Epithelial cell of esophagus (primary cell): Measurements from ENCODE around the gene H1-8.
A peak's percentile ranks its signal among the peaks of the same experiment; 100 is the strongest.

ENCODE experiments used
- DNase-seq: peaks from one replicate; pipeline ENCODE4 v3.0.0; 2010; ENCODE audit warnings: low read depth
- H3K4me3 ChIP-seq: 2 replicates; pipeline ENCODE4 v1.5.1; 2011; ENCODE audit warnings: mild to moderate bottlenecking, low read length, control low read depth
- TF ChIP-seq, protein P1 (sequence below): IDR thresholded peaks from 2 replicates; pipeline ENCODE4 v1.5.1; 2011; ENCODE audit warnings: low read depth, mild to moderate bottlenecking, low read length, control low read depth, inconsistent platforms; ENCODE audit not compliant: insufficient read depth; ENCODE audit errors: missing control alignments

H1-8 gene

DNA sequence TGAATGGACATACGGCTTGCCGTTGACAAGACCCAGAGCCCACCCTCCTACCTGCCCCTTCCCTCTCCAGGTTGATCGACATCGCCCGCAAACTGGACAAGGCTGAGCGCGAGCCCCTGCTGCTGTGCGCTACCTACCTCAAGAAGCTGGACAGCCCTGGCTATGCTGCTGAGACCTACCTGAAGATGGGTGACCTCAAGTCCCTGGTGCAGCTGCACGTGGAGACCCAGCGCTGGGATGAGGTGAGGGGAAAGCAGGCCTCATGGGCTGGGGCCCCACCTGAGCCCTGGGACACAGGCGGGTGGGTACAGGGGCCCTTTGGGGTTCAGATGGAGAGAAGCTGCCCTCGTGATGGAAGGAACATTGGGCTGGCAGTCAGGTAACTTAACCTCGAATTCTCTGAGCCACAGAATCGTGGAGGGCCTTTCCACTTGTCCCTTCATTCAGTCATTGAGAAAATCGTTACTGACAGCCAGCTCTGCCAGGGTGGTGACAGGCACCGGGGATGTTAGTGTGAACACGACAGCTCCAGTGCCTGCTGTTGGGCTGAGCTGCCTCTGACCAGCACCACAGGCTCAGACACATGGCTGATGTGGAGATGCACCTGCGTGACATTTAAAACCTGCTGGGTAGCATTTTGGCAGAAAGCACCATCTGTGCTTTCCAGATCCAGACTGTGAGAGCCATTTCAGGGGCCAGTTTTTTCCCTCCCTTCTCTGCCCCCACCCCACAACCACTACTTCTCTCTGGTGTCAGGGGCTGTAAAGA lies 40.1 kb upstream of the H1-8 start:
- TF ChIP-seq, protein P1, sequence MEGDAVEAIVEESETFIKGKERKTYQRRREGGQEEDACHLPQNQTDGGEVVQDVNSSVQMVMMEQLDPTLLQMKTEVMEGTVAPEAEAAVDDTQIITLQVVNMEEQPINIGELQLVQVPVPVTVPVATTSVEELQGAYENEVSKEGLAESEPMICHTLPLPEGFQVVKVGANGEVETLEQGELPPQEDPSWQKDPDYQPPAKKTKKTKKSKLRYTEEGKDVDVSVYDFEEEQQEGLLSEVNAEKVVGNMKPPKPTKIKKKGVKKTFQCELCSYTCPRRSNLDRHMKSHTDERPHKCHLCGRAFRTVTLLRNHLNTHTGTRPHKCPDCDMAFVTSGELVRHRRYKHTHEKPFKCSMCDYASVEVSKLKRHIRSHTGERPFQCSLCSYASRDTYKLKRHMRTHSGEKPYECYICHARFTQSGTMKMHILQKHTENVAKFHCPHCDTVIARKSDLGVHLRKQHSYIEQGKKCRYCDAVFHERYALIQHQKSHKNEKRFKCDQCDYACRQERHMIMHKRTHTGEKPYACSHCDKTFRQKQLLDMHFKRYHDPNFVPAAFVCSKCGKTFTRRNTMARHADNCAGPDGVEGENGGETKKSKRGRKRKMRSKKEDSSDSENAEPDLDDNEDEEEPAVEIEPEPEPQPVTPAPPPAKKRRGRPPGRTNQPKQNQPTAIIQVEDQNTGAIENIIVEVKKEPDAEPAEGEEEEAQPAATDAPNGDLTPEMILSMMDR = no peak
- no peak overlapping the region for H3K4me3 ChIP-seq
- DNase-seq = no peak

GRCh38 chr3:129503471-129504291 lies 39.3 kb upstream of the H1-8 start:
- TF ChIP-seq, protein P1 = no peak
- peak; percentile 37 for DNase-seq

DNA sequence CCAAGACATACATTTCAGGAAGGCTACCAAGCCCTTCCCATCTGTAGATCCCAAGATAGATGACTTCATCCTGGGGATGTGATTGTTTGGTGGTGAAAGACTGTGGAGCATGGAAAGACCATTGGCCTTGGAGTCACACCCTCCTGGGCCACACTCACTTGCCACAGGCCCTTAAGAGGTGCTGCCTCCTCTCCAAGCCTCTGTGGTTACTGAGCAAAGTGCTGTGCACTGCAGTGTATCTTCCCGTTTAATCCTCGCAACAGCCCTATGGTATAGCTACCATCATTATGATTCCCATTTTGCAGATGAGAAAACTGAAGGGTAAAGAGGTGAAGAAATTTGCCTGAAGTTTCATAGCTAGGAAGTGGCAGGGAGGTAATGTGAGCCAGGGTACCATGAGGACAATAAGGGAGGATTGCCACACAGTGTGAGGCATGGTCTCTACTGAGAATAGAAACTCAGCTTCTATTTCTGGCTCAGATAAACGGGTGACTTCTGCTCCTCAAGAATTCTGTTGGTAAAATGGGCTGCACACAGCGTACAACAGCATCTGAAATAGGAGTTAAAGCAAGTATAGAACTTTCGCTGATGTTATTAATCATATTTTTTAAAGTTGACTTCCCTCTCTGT lies 38.4 kb upstream of the H1-8 start:
- TF ChIP-seq, protein P1 = no peak
- no peak overlapping the region for H3K4me3 ChIP-seq
- no peak for DNase-seq

More at GRCh38 chr3:129503471-129504291, 39.3 kb upstream of the H1-8 start:
- no peak overlapping the region for H3K4me3 ChIP-seq

DNA sequence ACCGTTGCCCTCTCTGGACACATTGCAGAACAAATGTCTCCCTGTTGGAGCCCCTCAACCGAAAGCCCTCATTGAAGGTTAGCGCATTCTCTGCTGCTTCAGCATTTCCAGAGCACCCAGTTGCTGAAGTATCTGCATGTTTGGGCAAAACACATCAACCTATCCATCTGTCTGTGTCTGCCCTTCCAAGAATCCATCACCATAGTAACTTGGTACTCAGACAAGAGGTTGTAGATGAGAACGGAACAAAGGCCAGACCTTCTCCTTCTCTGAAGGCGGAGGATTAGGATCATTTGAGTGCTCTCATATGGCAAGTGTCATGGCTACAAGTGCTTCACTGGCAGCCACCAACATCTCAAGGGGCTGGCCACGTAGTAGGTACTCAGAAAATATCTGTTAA lies 37.6 kb upstream of the H1-8 start:
- no peak for DNase-seq

DNA sequence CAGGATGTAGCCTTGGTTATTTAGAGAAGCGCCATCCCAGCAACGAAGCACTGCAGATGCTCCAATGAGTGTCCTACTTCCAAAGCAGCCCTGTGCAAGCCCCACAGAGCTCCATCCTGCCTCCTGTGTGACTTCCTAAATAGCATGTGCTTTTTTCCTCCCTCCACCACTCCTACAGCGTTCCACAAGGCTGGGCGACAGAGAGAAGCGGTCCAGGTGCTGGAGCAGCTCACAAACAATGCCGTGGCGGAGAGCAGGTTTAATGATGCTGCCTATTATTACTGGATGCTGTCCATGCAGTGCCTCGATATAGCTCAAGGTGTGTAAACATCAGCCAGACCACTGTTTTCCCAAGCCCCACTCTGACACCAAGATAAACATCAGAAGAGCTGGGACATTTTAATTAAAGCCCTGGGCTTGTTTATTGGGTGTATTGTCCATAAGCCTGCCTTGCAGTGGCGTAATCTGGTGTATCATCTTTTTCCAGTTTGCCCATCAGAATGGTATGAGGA lies 36.7 kb upstream of the H1-8 start:
- H3K4me3 ChIP-seq = no peak overlapping the region
- TF ChIP-seq, protein P1 = no peak
- DNase-seq = no peak

More for the DNA sequence above, 37.6 kb upstream of the H1-8 start:
- H3K4me3 ChIP-seq = no peak overlapping the region
- TF ChIP-seq, protein P1 = no peak

GRCh38 chr3:129507181-129507831 lies 35.7 kb upstream of the H1-8 start:
- no peak overlapping the region for H3K4me3 ChIP-seq
- TF ChIP-seq, protein P1 = no peak
- DNase-seq = no peak
